GM23338 (cell line): ENCODE data around the gene SPNS1.

ENCODE experiments used
- EZH2 ChIP-seq: fragments of 200-600 bp; sonication (generic); IDR thresholded peaks from one replicate; pipeline ENCODE4 v1.8.0; 2017; ENCODE audit warnings: antibody characterized with exemption, mild to moderate bottlenecking, low read depth; ENCODE audit not compliant: unreplicated experiment
- NANOG ChIP-seq: IDR thresholded peaks from 2 replicates; pipeline ENCODE4 v1.6.1; 2016; ENCODE audit warnings: antibody characterized with exemption, borderline replicate concordance
- POLR2AphosphoS5 ChIP-seq: IDR thresholded peaks from 2 replicates; pipeline ENCODE4 v1.6.1; 2016; ENCODE audit warnings: antibody characterized with exemption, low read depth
- STAT1 ChIP-seq: IDR thresholded peaks from one replicate; pipeline ENCODE4 v1.6.1; 2016; ENCODE audit warnings: antibody characterized with exemption; ENCODE audit not compliant: unreplicated experiment
- TF ChIP-seq, protein P1 (sequence below), 2 experiments: fragments of 200-600 bp in 1 of 2; sonication (generic) in 1 of 2; conservative IDR thresholded peaks; 2 replicates each; pipeline versions ENCODE4 v1.5.1 to v1.6.1; 2016 to 2017; ENCODE audit warnings: antibody characterized with exemption in 2 of 2, low read depth in 2 of 2, mild to moderate bottlenecking in 2 of 2, moderate library complexity in 1 of 2
- TF ChIP-seq, protein P2 (sequence below): IDR thresholded peaks from one replicate; pipeline ENCODE4 v1.6.1; 2018; ENCODE audit warnings: antibody characterized with exemption; ENCODE audit not compliant: unreplicated experiment

DNA sequence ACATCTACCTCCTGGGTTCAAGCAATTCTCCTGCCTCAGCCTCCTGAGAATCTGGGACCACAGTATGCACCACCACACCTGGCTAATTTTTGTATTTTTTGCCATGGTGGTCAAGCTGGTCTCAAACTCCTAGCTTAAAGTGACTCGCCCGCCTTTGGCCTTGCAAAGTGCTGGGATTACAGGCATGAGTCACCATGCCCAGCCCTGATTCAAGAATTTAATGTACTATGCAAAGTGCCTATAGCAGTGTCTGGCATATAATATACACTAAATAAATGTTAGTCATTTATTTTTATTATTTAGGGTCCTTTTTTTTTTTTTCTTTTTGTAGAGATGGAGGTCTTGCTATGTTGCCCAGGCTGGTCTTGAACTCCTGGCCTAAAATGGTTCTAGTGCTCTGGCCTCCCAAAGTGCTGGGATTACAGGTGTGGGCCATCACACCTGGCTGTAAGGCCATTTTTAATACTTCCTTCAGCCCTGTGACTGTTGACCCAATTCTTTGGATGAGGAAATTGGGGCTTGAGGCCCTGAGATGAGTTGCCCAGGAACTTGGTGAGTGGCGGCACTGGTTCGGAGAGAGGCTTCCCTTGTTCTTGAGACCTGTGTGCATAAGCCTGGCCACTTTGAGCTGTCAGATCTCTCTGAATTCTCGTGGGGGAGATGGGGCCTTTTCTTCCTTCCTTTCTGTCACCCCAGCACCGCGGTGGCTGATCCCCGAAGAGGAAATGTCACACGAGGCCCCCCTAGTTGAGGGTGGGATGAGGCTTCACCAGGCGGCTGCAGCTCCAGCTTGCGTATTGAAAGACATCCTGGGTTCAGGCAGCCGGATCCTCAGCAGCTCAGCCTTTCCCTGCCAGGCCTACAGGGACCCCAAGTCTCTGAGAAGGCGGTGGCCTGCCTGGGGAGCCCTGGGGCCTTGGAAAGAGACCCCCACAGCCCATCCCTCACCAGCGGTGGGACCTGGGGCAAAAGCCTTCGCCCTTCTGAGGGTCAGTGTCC lies 49.0 kb downstream of the SPNS1 start:
- TF ChIP-seq, protein P1, sequence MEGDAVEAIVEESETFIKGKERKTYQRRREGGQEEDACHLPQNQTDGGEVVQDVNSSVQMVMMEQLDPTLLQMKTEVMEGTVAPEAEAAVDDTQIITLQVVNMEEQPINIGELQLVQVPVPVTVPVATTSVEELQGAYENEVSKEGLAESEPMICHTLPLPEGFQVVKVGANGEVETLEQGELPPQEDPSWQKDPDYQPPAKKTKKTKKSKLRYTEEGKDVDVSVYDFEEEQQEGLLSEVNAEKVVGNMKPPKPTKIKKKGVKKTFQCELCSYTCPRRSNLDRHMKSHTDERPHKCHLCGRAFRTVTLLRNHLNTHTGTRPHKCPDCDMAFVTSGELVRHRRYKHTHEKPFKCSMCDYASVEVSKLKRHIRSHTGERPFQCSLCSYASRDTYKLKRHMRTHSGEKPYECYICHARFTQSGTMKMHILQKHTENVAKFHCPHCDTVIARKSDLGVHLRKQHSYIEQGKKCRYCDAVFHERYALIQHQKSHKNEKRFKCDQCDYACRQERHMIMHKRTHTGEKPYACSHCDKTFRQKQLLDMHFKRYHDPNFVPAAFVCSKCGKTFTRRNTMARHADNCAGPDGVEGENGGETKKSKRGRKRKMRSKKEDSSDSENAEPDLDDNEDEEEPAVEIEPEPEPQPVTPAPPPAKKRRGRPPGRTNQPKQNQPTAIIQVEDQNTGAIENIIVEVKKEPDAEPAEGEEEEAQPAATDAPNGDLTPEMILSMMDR (conservative IDR thresholded peaks at IDR 0.05; ENCODE audit: low read depth in 2 of 2) = no peak
- TF ChIP-seq POLR2AphosphoS5 (no peak), EZH2 (no peak), NANOG (no peak), STAT1 (no peak)
- TF ChIP-seq, protein P2, sequence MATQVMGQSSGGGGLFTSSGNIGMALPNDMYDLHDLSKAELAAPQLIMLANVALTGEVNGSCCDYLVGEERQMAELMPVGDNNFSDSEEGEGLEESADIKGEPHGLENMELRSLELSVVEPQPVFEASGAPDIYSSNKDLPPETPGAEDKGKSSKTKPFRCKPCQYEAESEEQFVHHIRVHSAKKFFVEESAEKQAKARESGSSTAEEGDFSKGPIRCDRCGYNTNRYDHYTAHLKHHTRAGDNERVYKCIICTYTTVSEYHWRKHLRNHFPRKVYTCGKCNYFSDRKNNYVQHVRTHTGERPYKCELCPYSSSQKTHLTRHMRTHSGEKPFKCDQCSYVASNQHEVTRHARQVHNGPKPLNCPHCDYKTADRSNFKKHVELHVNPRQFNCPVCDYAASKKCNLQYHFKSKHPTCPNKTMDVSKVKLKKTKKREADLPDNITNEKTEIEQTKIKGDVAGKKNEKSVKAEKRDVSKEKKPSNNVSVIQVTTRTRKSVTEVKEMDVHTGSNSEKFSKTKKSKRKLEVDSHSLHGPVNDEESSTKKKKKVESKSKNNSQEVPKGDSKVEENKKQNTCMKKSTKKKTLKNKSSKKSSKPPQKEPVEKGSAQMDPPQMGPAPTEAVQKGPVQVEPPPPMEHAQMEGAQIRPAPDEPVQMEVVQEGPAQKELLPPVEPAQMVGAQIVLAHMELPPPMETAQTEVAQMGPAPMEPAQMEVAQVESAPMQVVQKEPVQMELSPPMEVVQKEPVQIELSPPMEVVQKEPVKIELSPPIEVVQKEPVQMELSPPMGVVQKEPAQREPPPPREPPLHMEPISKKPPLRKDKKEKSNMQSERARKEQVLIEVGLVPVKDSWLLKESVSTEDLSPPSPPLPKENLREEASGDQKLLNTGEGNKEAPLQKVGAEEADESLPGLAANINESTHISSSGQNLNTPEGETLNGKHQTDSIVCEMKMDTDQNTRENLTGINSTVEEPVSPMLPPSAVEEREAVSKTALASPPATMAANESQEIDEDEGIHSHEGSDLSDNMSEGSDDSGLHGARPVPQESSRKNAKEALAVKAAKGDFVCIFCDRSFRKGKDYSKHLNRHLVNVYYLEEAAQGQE = no peak
